ENCODE results near the gene ABCA13.

ABCA13 gene

DNA sequence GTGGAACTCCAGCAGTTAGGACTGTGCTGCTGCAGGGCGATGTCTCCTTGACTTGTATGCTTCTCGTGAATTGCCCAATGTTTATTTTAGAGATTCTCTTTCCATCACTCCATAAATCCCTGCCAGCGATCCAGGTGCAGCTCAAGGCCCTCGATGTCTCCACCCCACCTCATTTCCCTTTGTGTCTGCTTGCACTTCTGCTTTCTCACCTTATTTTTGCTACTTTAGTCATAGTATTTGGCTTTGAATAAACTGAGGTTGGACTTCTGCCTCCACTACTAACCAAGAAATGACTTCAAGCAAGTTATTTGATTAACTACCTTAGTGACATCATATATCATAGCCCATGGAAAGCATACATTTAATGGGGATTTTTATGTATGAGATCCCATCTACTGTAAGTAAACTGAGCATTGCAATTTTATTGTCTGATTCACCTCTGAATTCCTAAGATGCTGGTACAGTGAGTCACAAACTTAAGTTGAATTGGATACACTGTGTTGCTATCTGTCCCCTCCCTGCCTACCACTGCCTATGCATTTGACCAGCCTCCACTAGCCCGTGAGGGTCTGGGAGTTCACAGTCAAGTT, 255.8 kb downstream of the ABCA13 start:
- no peak overlapping the region for H2AFZ ChIP-seq (ENCODE audit: low read depth, low read length)
- H3K4me3 ChIP-seq (ENCODE audit: low read length) = no peak overlapping the region
- no peak overlapping the region for H3K9ac ChIP-seq (ENCODE audit: low read length)
- H3K27me3 ChIP-seq (ENCODE audit: low read depth, low read length) = no peaks in the 10 kb centered on the region
- no peak for TF ChIP-seq EZH2phosphoT487 (IDR thresholded peaks at IDR 0.05; ENCODE audit: low read depth)
- no peak overlapping the region for H3K4me2 ChIP-seq (ENCODE audit: low read length)
- H3K36me3 ChIP-seq (replicated peaks; ENCODE audit: low read depth, low read length) = no peaks in the 10 kb centered on the region
- H3K4me1 ChIP-seq (ENCODE audit: low read length) = no peaks in the 10 kb centered on the region
- no peaks in the 10 kb centered on the region for H3K79me2 ChIP-seq (ENCODE audit: low read length)
- H4K20me1 ChIP-seq (ENCODE audit: insufficient read depth, low read length) = no peaks in the 10 kb centered on the region
- no peak overlapping the region for H3K27ac ChIP-seq (ENCODE audit: low read length)
- H3K9me3 ChIP-seq (ENCODE audit: insufficient read depth, low read length) = no peaks in the 10 kb centered on the region

- Histone ChIP-seq H3K79me2 (ENCODE audit: low read length) (no peaks in the 10 kb centered on the region), H3K27ac (ENCODE audit: low read length) (no peak overlapping the region), H3K4me2 (ENCODE audit: low read length) (no peak overlapping the region), H4K20me1 (ENCODE audit: insufficient read depth, low read length) (no peaks in the 10 kb centered on the region), H3K9ac (ENCODE audit: low read length) (no peak overlapping the region), H2AFZ (ENCODE audit: low read depth, low read length) (no peak overlapping the region), H3K4me3 (ENCODE audit: low read length) (no peak overlapping the region), H3K9me3 (ENCODE audit: insufficient read depth, low read length) (no peaks in the 10 kb centered on the region), H3K4me1 (ENCODE audit: low read length) (no peaks in the 10 kb centered on the region), H3K36me3 (replicated peaks; ENCODE audit: low read depth, low read length) (no peaks in the 10 kb centered on the region), H3K27me3 (ENCODE audit: low read depth, low read length) (no peaks in the 10 kb centered on the region)
- no peak for TF ChIP-seq EZH2phosphoT487 (IDR thresholded peaks at IDR 0.05; ENCODE audit: low read depth)
- TF ChIP-seq CTCF (IDR thresholded peaks at IDR 0.05; ENCODE audit: low read depth, low read length) = no peak
Measured at GRCh38 chr7:48427671-48428070, 256.4 kb downstream of the ABCA13 start.

- Histone ChIP-seq H2AFZ (ENCODE audit: low read depth, low read length) (no peak overlapping the region), H3K79me2 (ENCODE audit: low read length) (no peaks in the 10 kb centered on the region), H3K36me3 (replicated peaks; ENCODE audit: low read depth, low read length) (no peaks in the 10 kb centered on the region), H3K27ac (ENCODE audit: low read length) (no peak overlapping the region), H3K27me3 (ENCODE audit: low read depth, low read length) (no peaks in the 10 kb centered on the region), H3K9me3 (ENCODE audit: insufficient read depth, low read length) (no peaks in the 10 kb centered on the region), H3K9ac (ENCODE audit: low read length) (no peak overlapping the region), H3K4me1 (ENCODE audit: low read length) (no peaks in the 10 kb centered on the region), H3K4me3 (ENCODE audit: low read length) (no peak overlapping the region), H4K20me1 (ENCODE audit: insufficient read depth, low read length) (no peaks in the 10 kb centered on the region), H3K4me2 (ENCODE audit: low read length) (no peak overlapping the region)
- no peak for TF ChIP-seq EZH2phosphoT487 (IDR thresholded peaks at IDR 0.05; ENCODE audit: low read depth)
- no peak for TF ChIP-seq CTCF (IDR thresholded peaks at IDR 0.05; ENCODE audit: low read depth, low read length)
Measured at GRCh38 chr7:48428091-48428684, 256.9 kb downstream of the ABCA13 start.

DNA sequence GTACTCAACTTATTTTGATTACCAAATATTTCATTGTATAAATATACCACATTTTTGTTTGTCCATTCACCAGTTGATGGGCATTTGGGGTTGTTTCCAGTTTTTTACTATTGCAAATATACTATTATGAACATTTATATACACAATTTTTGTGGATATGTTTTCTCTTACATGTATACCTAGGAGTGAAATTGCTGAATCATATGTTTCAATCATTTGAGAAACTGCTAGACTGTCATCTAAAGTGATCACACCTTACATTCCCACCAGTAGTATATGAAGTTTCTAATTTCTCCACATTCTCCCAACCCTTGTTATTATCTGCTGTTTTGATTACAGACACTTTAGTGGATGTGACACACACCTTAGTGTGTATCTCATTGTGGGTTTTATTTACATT, 257.9 kb downstream of the ABCA13 start:
- no peaks in the 10 kb centered on the region for H3K36me3 ChIP-seq (replicated peaks; ENCODE audit: low read depth, low read length)
- H3K27me3 ChIP-seq (ENCODE audit: low read depth, low read length) = no peaks in the 10 kb centered on the region
- no peak overlapping the region for H3K27ac ChIP-seq (ENCODE audit: low read length)
- no peaks in the 10 kb centered on the region for H4K20me1 ChIP-seq (ENCODE audit: insufficient read depth, low read length)
- no peak for TF ChIP-seq EZH2phosphoT487 (IDR thresholded peaks at IDR 0.05; ENCODE audit: low read depth)
- TF ChIP-seq CTCF (IDR thresholded peaks at IDR 0.05; ENCODE audit: low read depth, low read length) = no peak
- H3K4me2 ChIP-seq (ENCODE audit: low read length) = no peak overlapping the region
- no peaks in the 10 kb centered on the region for H3K79me2 ChIP-seq (ENCODE audit: low read length)
- H2AFZ ChIP-seq (ENCODE audit: low read depth, low read length) = no peak overlapping the region
- H3K4me1 ChIP-seq (ENCODE audit: low read length) = no peaks in the 10 kb centered on the region
- no peak overlapping the region for H3K4me3 ChIP-seq (ENCODE audit: low read length)
- no peak overlapping the region for H3K9ac ChIP-seq (ENCODE audit: low read length)
- H3K9me3 ChIP-seq (ENCODE audit: insufficient read depth, low read length) = no peaks in the 10 kb centered on the region

All from OCI-LY3 (cell line).